HTR-8/SVneo (cell line): ENCODE measurements around the gene DEDD.
"Not testable (repeated sequence)": the region's sequence is repeated elsewhere in the genome, so short reads cannot be mapped to it uniquely, and the experiment has no call there.

ENCODE experiments used
- DNase-seq: peaks from one replicate; pipeline ENCODE4 v3.0.0; 2011; ENCODE audit warnings: low spot score, mixed read lengths; ENCODE audit not compliant: insufficient read length
- FAIRE-seq: peaks from 2 replicates; lab custom pipeline; 2011; peaks lifted over from hg19 to GRCh38; lab: Jason Lieb, UNC

The DEDD gene

DNA sequence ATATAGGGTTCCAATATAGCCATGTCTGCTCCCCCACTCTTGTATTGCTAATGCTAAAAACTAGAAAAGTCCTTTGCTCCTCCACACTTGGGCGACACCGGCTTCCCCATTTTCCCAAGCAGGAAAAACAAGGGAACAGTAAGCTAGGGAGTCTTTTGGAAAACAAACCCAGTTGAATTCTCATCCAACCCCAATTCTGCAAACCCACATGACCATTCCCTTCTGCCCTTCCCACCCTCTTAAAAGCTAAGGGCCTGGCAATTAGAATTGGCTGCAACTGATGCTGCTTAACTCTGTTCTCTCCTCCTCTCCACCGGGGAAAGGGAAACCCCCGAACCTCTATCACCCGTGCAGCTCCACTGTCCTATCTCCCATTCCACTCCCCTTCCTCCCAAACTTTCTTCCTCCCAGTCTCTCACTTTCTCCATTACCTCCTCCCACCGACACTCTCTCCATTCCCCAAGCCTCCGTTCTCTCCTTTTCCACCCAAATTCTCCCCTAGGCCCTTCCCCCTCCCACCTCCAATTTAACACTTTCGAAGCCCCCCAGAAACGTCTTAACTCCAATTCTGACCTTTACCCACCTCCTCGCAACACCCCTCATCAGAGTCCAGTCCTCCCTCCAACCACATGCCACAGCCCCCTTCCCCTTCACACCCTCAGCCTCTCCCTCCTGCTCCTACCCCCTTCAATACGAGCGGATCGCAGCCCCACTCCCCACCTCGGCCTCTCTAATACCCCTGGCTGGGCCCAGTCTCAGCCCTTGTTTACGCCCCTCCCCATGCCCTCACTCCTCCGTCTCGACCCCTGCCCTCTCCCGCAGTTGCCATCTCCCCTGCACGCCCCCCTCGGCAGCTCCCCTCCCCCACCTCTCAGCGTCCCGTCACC, 701 bp downstream of the DEDD start:
- DNase-seq: no peak
- FAIRE-seq: no peak

- no peak for FAIRE-seq
- DNase-seq: no peak
These were observed 2.2 kb downstream of the DEDD start for GRCh38 chr1:161130266-161130665.

DNA sequence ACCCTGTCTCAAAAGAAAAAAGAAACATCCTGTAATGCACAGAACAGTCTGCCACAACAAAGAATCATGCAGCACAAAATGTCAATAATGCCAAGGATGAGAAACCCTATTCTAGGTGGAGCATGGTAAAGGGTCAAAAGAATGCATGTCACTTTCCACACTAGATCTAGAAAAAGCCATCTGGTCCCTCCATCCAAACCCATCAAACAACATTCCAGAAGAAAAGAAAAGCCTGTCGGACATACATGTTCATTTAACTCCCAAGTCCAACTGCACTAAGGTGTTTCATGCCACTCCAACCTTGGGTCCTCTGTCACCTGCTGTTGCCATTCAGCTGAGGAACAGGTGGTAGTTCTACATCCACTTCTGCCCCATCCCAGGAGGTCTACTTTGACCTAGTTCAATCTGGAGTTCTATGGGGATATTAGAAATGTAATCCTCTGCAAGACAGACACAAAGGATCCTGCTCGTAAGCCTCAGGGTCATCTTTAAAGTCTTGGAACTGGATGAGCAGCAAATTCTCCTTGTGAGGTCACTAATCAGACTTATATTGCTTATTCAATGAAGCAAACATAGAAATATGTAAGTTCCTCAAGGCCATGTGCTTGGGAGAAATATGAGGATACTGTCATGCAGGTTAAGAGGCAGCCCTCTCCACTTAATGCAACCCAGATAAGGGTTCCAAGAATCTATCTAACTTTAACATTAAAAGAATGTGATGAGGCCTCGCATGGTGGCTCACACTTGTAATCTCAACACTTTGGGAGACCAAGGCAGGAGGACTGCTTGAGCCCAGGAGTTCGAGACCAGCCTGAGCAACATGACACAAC, 3.7 kb downstream of the DEDD start:
- DNase-seq (no peak), FAIRE-seq (no peak)

GRCh38 chr1:161127649-161128048, 4.8 kb downstream of the DEDD start:
- no peak for FAIRE-seq
- DNase-seq: no peak

DNA sequence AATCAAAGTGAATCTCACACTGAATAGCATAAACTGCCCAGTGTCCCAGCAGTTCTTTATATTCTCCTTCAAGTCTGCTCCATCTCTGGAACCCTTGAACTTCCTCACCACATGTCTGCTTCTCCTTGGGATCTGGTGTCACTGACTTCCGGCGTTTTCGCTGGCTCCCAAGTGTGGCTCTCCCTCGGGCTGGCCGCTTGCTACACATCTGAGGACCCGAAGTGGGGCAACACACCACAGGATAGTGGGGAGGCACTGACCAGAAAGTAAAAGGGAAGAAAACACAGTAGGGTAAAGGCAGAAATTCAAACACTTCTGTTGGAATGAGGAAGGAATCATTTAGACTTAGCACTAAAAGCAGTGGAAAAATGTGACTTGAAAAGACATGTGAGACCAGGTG, 9.5 kb downstream of the DEDD start:
- FAIRE-seq (no peak), DNase-seq (no peak)

DNA sequence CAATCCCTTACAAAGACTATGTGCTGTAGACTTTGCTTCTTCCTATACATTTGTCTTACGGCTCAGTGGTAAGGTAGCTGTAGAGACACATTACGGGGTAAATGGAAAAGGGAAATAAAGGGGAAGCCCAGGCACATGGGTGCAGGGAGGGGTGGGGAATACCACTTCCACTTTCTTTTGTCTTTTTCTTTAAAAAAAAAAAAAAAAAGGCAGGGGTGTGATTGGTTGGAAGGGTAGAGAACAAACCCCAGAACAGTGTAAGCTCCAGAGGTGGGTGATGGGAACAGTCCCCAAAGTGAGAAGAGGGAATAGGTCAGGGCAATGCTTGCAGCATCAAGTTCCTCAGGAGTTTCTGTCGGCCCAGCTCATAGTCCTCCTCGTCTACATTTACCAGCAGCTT, 10.6 kb downstream of the DEDD start:
- FAIRE-seq: no peak
- no peak for DNase-seq

GRCh38 chr1:161121042-161121650, 11.3 kb downstream of the DEDD start:
- no peak for DNase-seq
- FAIRE-seq: no peak

DNA sequence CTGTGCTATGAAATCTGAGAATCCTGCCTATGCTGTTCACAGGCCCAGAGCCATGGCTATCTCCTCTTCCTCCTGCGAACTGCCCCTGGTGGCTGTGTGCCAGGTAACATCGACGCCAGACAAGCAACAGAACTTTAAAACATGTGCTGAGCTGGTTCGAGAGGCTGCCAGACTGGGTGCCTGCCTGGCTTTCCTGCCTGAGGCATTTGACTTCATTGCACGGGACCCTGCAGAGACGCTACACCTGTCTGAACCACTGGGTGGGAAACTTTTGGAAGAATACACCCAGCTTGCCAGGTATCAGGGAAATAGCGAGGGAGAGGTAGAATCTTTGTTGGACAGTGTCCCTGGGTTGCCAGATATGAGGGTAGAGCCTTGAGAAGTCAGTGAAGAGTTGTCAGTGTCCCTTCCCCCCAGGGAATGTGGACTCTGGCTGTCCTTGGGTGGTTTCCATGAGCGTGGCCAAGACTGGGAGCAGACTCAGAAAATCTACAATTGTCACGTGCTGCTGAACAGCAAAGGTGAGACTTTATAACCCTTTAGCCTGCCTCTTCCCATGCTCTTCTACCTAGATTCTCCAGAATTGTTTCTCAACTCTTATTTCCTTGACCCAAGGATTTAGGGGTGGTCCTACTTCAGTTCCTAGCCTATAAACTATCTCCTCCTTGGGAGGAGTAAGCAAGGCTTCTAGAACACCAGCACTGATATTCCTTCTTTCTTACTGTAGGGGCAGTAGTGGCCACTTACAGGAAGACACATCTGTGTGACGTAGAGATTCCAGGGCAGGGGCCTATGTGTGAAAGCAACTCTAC, 13.2 kb downstream of the DEDD start:
- no peak for FAIRE-seq
- peak; percentile 19 for DNase-seq

GRCh38 chr1:161117759-161118581, 14.5 kb downstream of the DEDD start, which contains the start of the genes NIT1 and PFDN2:
TSS of gene NIT1 (plus strand) at chr1:161118105. CDS start at chr1:161118177, 72 bp downstream.
TSS of gene PFDN2 (minus strand) at chr1:161118037. CDS start at chr1:161118026, 11 bp downstream.
- DNase-seq: peak; percentile 81
- FAIRE-seq: peak; percentile 40

- FAIRE-seq: not testable (repeated sequence)
These were observed 16.5 kb downstream of the DEDD start for GRCh38 chr1:161115961-161116360.

DNA sequence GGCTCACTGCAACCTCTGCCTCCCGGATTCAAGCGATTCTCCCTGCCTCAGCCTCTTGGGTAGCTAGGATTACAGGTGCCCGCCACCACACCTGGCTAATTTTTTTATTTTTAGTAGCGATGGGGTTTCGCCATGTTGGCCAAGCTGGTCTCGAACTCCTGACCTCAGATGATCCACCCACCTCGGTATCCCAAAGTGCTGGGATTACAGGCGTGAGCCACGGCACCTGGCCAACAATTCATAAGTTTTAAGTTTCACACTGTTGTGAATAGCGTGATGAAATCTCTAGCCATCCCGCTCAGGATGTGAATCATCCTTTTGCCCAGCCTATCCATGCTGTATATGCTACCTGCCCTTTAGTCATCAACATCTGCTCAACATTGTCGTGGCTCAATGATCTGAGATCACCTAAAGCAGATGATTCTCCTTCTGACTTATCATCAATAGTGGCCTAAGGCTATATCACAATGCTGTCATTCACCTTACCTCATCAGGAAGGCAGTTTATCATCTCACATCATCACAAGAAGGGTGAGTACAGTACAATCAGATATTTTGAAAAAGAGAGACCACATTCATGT, 17.2 kb downstream of the DEDD start:
- DNase-seq (peak; percentile 46), FAIRE-seq (peak; percentile 16)

More at GRCh38 chr1:161115961-161116360, 16.5 kb downstream of the DEDD start:
- DNase-seq: not testable (repeated sequence)

DNA sequence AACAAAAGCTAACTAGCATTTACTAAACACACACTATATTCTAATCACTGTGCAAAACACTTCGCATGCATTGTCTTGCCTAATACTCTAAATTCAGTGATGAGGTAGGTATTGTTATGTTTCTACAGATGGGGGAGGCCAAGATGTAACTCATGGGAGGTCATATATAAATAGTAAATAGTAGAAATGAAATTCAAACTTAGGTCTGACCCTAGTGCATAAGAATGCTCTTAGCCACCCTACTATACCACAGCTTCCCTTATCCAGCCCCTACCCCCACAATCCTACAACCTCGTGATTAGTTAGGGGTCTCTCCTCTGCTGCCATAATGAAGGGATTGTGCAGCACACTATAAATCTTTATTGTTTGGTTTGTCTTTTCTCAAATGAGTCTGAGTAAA, 17.9 kb downstream of the DEDD start:
- DNase-seq (no peak), FAIRE-seq (no peak)

- FAIRE-seq: no peak
- no peak for DNase-seq
These were observed 18.6 kb downstream of the DEDD start for GRCh38 chr1:161113915-161114314.

DNA sequence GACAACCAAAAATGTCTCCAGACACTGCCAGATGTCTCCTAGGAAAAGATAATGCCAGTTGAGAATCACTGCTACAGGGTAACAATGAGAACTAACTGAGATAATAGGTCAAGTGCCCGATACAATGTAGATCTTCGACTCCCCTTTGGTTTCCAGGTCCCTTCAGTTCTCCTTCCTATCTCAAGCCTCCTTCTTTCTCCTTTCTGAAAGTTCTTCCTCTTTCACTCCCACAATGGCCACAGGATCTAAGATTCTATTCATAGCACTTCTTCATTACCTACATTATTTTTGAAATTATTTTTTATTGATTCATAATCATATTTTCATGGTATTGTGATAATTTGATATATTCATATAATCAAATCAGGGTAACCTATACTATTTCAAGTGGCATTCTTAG, 20.9 kb downstream of the DEDD start:
- FAIRE-seq (no peak), DNase-seq (no peak)

DNA sequence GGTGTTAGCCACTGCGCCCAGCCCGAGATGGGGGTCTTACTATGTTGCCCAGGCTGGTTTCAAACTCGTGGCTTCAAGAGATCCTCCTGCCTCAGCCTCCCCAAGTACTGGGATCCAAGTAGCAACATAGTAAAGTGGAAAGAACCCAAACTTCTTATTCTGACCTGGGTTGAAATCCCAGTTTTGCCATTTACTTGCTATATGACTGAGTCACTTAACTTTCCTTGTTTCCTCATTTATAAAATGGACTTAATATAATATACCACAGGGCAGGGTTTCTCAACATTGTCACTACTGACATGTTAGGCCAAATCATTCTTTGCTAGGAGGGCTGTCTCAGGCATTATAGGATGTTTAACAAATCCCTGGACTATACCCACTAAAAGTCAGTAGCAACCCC, 21.4 kb downstream of the DEDD start:
- FAIRE-seq (no peak), DNase-seq (no peak)

DNA sequence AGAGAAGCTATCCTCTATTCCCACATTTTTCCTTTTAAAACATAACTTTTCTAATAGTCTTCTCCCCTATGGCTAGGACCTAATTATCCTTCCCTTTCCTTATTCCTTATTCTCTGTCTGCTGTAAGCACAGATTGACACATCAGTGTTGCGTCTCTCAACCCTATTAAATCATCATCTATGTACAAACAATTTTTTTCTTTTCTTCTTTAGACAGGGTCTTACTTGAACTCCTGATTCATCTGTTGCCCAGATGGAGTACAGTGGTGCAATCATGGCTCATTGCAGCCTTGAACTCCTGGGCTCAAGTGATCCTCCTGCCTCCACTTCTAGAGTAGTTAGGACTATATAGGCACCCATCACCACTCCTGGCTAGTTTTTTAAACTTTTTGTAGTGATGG, 26.0 kb downstream of the DEDD start:
- FAIRE-seq: no peak
- no peak for DNase-seq

DNA sequence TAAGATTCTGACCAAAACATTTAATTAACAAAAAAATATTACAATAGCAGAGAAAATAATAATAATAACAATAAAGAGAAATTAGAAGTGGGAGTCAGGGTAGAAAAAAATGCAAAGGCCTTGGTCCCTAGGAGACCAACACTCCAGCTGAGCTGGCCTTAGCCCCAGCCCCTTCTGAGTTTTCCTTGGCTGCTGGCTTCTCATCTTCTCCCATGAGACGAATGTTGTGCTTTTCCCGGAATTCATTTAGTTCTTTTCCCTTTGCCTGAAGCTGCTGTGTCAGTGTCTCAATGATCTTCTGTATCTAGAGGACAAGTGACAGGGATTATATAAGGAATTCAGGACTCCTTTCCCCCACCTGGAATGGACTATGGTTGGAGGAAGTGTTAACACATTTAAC, 31.9 kb downstream of the DEDD start:
- FAIRE-seq (no peak), DNase-seq (no peak)

DNA sequence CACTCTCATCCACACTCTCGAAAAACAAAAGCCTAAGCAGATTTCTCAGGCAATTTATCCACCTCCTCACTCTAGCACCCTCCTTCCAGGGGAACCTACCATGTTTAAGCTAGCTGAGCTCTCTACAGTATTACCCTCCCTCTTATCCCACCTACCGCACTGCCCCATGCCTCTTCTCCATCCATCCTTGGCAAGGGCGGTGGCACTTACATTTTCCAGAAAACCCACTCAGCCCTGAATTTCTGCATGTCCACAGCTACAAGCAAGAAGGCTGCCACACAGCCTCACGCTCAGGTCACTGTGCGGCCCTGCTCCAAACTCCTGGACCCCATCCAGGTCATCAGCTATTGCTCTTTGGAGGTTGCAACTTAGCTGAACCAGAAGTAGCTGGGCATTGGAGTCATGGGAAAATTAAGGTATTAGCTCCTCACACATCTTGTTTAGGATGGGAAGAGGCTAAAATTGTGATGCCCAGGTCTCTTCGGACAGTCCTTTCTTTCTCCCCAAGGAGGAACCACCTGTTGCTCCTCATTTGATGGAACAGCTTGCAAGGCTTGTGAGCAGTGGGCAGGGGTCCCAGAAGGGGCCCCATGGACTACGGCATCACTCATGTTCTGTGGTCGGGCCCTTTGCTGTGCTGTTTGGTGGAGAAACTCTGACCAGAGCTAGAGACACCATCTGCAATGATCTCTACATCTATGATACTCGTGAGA, 33.2 kb downstream of the DEDD start:
- no peak for FAIRE-seq
- no peak for DNase-seq
